Measurements from ENCODE around the gene SNUPN.
"Not testable (repeated sequence)": the region's sequence is repeated elsewhere in the genome, so short reads cannot be mapped to it uniquely, and the experiment has no call there.

The SNUPN gene

GRCh38 chr15:75637245-75638009, 11.9 kb upstream of the SNUPN start:
- no peak for DNase-seq (ENCODE audit: low read depth, low spot score)

- no peak for DNase-seq (ENCODE audit: low read depth, low spot score)
These were observed 10.5 kb upstream of the SNUPN start for GRCh38 chr15:75636026-75636425.

GRCh38 chr15:75633922-75634321, 8.4 kb upstream of the SNUPN start:
- DNase-seq (ENCODE audit: low read depth, low spot score): not testable (repeated sequence)

GRCh38 chr15:75631935-75632334, 6.4 kb upstream of the SNUPN start:
- DNase-seq (ENCODE audit: low read depth, low spot score): no peak

GRCh38 chr15:75622505-75622904, 3.0 kb downstream of the SNUPN start:
- no peak for DNase-seq (ENCODE audit: low read depth, low spot score)

GRCh38 chr15:75620841-75621391, 4.6 kb downstream of the SNUPN start:
- DNase-seq (ENCODE audit: low read depth, low spot score): no peak

GRCh38 chr15:75620058-75620820, 5.3 kb downstream of the SNUPN start:
- no peak for DNase-seq (ENCODE audit: low read depth, low spot score)

GRCh38 chr15:75616766-75617165, 8.8 kb downstream of the SNUPN start:
- no peak for DNase-seq (ENCODE audit: low read depth, low spot score)

GRCh38 chr15:75606711-75607699, 18.5 kb downstream of the SNUPN start:
- DNase-seq (ENCODE audit: low read depth, low spot score): no peak

- DNase-seq (ENCODE audit: low read depth, low spot score): no peak
These were observed 19.5 kb downstream of the SNUPN start for GRCh38 chr15:75606026-75606425.

GRCh38 chr15:75599401-75599800, 26.1 kb downstream of the SNUPN start:
- no peak for DNase-seq (ENCODE audit: low read depth, low spot score)

GRCh38 chr15:75598361-75598760, 27.2 kb downstream of the SNUPN start:
- DNase-seq (ENCODE audit: low read depth, low spot score): no peak

- no peak for DNase-seq (ENCODE audit: low read depth, low spot score)
These were observed 27.7 kb downstream of the SNUPN start for GRCh38 chr15:75597667-75598341.

- DNase-seq (ENCODE audit: low read depth, low spot score): no peak
These were observed 28.7 kb downstream of the SNUPN start for GRCh38 chr15:75596703-75597345.

- DNase-seq (ENCODE audit: low read depth, low spot score): no peak
These were observed 31.2 kb downstream of the SNUPN start for GRCh38 chr15:75594276-75594675.

GRCh38 chr15:75591655-75592364, 33.7 kb downstream of the SNUPN start:
- DNase-seq (ENCODE audit: low read depth, low spot score): no peak

GRCh38 chr15:75590239-75590638, 35.3 kb downstream of the SNUPN start:
- no peak for DNase-seq (ENCODE audit: low read depth, low spot score)

GRCh38 chr15:75589071-75589470, 36.5 kb downstream of the SNUPN start:
- DNase-seq (ENCODE audit: low read depth, low spot score): no peak

GRCh38 chr15:75586422-75586821, 39.1 kb downstream of the SNUPN start:
- not testable (repeated sequence) for DNase-seq (ENCODE audit: low read depth, low spot score)

- DNase-seq (ENCODE audit: low read depth, low spot score): no peak
These were observed 41.4 kb downstream of the SNUPN start for GRCh38 chr15:75584121-75584520.

All from activated naive CD8-positive, alpha-beta T cell treated with anti-CD3 and anti-CD28 coated beads, Interleukin-2, amount 50 U/mL, for 16 hours (primary cell).